HG02870 (cell line): Measurements from ENCODE around the gene DAZ4.
"Not testable (repeated sequence)": the region's sequence is repeated elsewhere in the genome, so short reads cannot be mapped to it uniquely, and the experiment has no call there.

Source experiments
- ATAC-seq: cut with Tn5 transposase; IDR thresholded peaks from one replicate; pipeline ENCODE4 v1.9.1; 2021; ENCODE audit warnings: mild to moderate bottlenecking, moderate library complexity; ENCODE audit not compliant: unreplicated experiment

DAZ4 gene, protein sequence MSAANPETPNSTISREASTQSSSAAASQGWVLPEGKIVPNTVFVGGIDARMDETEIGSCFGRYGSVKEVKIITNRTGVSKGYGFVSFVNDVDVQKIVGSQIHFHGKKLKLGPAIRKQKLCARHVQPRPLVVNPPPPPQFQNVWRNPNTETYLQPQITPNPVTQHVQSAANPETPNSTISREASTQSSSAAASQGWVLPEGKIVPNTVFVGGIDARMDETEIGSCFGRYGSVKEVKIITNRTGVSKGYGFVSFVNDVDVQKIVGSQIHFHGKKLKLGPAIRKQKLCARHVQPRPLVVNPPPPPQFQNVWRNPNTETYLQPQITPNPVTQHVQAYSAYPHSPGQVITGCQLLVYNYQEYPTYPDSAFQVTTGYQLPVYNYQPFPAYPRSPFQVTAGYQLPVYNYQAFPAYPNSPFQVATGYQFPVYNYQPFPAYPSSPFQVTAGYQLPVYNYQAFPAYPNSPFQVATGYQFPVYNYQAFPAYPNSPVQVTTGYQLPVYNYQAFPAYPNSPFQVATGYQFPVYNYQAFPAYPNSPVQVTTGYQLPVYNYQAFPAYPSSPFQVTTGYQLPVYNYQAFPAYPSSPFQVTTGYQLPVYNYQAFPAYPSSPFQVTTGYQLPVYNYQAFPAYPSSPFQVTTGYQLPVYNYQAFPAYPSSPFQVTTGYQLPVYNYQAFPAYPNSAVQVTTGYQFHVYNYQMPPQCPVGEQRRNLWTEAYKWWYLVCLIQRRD

DNA sequence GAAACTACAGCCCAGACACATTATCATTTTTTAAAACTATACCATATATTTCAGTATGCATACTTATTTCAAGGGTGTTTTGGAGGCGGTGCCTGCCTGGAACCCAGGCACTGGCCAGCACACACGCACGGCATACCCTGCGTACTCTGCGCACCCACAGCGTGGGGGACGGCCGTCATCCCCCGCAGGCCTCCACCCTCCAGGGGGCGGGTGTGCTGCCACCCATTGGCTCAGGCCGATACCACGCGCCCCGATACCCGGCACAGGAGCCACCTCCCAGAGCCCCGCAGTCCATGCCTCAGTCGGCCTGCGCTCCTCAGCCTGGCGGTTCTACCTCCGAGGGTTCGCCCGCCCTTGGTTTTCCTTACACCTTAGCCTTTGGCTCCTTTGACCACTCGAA lies at the start of gene DAZ4:
Gene DAZ4 (plus strand): TSS at position 301 of the 400 bp plus-strand sequence. CDS start 208 bp downstream, outside the sequence.
- not testable (repeated sequence) for ATAC-seq

DNA sequence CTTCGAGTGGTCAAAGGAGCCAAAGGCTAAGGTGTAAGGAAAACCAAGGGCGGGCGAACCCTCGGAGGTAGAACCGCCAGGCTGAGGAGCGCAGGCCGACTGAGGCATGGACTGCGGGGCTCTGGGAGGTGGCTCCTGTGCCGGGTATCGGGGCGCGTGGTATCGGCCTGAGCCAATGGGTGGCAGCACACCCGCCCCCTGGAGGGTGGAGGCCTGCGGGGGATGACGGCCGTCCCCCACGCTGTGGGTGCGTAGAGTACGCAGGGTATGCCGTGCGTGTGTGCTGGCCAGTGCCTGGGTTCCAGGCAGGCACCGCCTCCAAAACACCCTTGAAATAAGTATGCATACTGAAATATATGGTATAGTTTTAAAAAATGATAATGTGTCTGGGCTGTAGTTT lies 20.4 kb upstream of the DAZ4 start, which contains the start of gene DAZ3:
Gene DAZ3 (minus strand): TSS at position 101 of the 400 bp plus-strand sequence. CDS start 208 bp downstream, outside the sequence.
- not testable (repeated sequence) for ATAC-seq

DNA sequence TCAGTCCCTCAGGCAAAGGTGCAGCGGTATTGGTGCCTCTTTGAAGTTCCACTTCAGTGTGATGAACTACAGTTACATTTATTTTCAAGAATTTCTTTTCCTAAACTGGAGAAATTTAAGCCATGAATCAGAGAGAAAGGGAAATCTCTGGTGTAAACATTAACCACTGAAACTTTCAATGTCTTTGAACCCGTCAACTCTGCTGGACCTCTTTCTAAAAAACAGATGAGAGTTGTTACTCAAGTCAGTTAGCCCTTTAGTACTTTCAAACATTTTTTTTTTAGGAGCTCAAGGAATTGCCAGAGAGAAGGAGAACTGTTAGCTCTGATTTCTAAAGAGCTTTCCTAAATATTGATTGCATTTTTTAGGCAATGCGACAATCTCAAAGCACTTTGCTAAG lies 11.9 kb upstream of the DAZ4 start:
- not testable (repeated sequence) for ATAC-seq

DNA sequence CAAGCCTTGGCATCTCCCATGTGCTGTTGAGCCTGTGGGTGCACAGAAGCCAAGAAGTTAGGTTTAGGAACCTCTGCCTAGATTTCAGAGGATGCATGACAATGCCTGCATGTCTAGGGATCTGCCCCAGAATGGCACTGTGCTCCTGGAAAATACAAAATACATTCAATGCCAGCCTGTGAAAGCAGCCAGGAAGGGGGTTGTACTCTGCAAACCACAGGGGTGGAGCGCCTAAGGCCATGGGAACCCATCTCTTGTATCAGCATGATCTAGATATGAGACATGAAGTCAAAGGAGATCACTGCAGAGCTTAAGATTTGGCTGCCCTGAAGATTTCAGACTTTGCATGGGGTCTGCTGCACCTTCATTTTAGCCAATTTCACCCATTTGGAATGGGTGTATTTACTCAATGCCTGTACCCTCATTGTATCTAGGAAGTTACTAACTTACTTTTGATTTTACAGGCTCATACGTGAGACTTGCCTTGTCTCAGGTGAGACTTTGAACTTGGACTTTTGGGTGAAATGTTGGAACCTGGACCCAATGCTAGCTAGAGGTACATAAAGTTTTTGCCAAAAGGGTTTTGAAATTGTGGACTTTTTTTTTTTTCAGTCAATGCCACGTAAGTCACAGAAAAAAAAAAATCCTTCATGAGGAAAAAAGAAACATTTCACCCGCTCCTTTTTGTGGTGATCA lies 9.4 kb upstream of the DAZ4 start:
- ATAC-seq, result not testable (repeated sequence)

DNA sequence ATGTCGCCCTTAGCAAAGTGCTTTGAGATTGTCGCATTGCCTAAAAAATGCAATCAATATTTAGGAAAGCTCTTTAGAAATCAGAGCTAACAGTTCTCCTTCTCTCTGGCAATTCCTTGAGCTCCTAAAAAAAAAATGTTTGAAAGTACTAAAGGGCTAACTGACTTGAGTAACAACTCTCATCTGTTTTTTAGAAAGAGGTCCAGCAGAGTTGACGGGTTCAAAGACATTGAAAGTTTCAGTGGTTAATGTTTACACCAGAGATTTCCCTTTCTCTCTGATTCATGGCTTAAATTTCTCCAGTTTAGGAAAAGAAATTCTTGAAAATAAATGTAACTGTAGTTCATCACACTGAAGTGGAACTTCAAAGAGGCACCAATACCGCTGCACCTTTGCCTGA lies 8.7 kb upstream of the DAZ4 start:
- not testable (repeated sequence) for ATAC-seq
